ENCODE results near the gene SLC23A2.

Gene SLC23A2

DNA sequence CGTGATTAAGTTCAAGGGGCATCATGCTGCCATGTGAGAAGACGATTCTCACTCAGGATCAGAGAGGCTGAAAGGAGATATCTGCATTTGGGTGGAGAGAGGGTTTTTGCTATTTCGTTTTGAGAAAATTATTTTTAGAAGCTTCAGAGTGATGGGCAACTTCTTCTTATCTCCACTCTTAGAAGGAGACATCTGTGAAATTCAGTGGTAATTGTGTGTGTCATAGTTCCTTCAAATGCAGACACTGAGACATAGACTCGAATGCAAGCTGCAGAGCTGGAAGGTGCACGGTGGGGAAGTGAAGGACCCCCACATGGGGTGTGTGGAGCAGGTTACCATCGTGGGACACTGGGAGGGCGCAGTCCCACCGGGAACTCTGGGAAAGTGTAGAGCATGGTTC, 162.8 kb downstream of the SLC23A2 start:
- no peak overlapping the region for H3K4me3 ChIP-seq (ENCODE audit: low read depth in 1 of 2, low read length in 2 of 2)
- H3K36me3 ChIP-seq (ENCODE audit: control insufficient read depth in 1 of 2, insufficient read depth in 2 of 2, low read length in 2 of 2) = no peaks in the 10 kb centered on the region
- no peaks in the 10 kb centered on the region for H3K4me1 ChIP-seq (ENCODE audit: control insufficient read depth in 1 of 2, insufficient read depth in 2 of 2, low read length in 2 of 2)
- no peak overlapping the region for H3K9ac ChIP-seq (ENCODE audit: low read depth in 1 of 2, low read length in 2 of 2)
- H3K27me3 ChIP-seq (ENCODE audit: control insufficient read depth in 1 of 2, insufficient read depth in 2 of 2, low read length in 2 of 2) = no peaks in the 10 kb centered on the region
- no peaks in the 10 kb centered on the region for H3K9me3 ChIP-seq (ENCODE audit: control insufficient read depth in 1 of 2, low read length in 2 of 2)
- H3K27ac ChIP-seq (ENCODE audit: low read depth, low read length) = no peak overlapping the region

DNA sequence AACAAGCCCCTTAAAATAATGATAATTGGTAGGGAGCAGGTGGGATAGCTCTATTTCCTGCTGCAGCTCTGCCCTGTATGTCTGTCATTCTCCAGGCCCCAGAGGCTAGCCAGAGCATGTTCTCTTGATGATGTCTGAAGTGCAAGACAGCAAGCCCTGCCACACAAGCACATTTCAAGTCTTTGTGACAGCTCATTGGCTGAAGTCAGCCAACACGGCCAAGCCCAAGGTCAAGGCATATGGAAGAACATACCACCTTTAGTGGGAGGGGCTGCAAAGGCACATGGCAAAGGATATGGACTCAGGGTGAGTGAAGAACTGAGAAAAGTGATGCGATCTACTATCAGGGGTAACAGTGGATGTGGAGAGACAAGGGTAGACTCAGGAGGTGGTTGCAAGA, 163.6 kb downstream of the SLC23A2 start:
- Histone ChIP-seq H3K4me1 (ENCODE audit: control insufficient read depth in 1 of 2, insufficient read depth in 2 of 2, low read length in 2 of 2) (no peaks in the 10 kb centered on the region), H3K36me3 (ENCODE audit: control insufficient read depth in 1 of 2, insufficient read depth in 2 of 2, low read length in 2 of 2) (no peaks in the 10 kb centered on the region), H3K9me3 (ENCODE audit: control insufficient read depth in 1 of 2, low read length in 2 of 2) (no peaks in the 10 kb centered on the region), H3K9ac (ENCODE audit: low read depth in 1 of 2, low read length in 2 of 2) (no peak overlapping the region), H3K27ac (ENCODE audit: low read depth, low read length) (no peak overlapping the region), H3K27me3 (ENCODE audit: control insufficient read depth in 1 of 2, insufficient read depth in 2 of 2, low read length in 2 of 2) (no peaks in the 10 kb centered on the region), H3K4me3 (ENCODE audit: low read depth in 1 of 2, low read length in 2 of 2) (no peak overlapping the region)

DNA sequence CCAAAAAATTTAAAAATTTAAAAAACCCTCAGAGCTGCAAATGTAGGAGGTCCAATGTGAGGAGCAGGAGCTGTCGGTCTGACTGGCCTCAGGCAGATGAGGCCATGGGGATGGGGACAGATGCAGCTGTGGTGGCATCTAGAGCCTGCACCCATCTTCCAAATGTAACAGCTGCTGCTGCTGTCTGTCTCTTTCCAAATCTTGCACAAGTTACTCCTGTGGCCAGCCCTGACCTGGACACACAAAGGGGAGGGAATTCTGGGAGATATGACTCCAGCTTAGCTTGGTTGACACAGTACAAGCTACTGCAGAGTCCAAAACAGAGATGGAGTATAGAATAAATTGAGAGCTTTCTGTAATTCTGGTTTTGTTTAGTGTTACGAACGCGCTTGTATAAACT, 164.4 kb downstream of the SLC23A2 start:
- Histone ChIP-seq H3K27ac (ENCODE audit: low read depth, low read length) (no peak overlapping the region), H3K4me1 (ENCODE audit: control insufficient read depth in 1 of 2, insufficient read depth in 2 of 2, low read length in 2 of 2) (no peaks in the 10 kb centered on the region), H3K9ac (ENCODE audit: low read depth in 1 of 2, low read length in 2 of 2) (no peak overlapping the region), H3K36me3 (ENCODE audit: control insufficient read depth in 1 of 2, insufficient read depth in 2 of 2, low read length in 2 of 2) (no peaks in the 10 kb centered on the region), H3K27me3 (ENCODE audit: control insufficient read depth in 1 of 2, insufficient read depth in 2 of 2, low read length in 2 of 2) (no peaks in the 10 kb centered on the region), H3K9me3 (ENCODE audit: control insufficient read depth in 1 of 2, low read length in 2 of 2) (no peaks in the 10 kb centered on the region), H3K4me3 (ENCODE audit: low read depth in 1 of 2, low read length in 2 of 2) (no peak overlapping the region)

DNA sequence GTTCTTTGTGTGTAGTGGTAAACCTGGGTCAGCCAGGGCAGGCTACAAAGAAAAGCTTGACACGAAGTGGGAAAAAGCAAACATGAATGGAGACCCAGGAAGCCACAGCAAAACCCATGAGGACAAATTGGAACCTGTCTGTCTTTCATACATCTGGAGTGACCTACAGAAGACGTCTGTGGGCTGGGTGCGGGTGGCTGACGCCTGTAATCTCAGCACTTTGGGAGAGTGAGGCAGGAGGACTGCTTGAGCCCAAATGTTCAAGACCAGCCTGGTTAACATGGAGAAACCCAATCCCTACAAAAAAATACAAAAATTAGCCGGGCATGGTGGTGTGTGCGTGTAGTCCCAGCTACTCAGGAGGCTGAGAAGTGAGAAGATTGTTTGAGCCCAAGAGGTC, 164.8 kb downstream of the SLC23A2 start:
- H3K36me3 ChIP-seq (ENCODE audit: control insufficient read depth in 1 of 2, insufficient read depth in 2 of 2, low read length in 2 of 2) = no peaks in the 10 kb centered on the region
- no peak overlapping the region for H3K4me3 ChIP-seq (ENCODE audit: low read depth in 1 of 2, low read length in 2 of 2)
- no peaks in the 10 kb centered on the region for H3K9me3 ChIP-seq (ENCODE audit: control insufficient read depth in 1 of 2, low read length in 2 of 2)
- no peaks in the 10 kb centered on the region for H3K4me1 ChIP-seq (ENCODE audit: control insufficient read depth in 1 of 2, insufficient read depth in 2 of 2, low read length in 2 of 2)
- H3K27ac ChIP-seq (ENCODE audit: low read depth, low read length) = no peak overlapping the region
- H3K9ac ChIP-seq (ENCODE audit: low read depth in 1 of 2, low read length in 2 of 2) = no peak overlapping the region
- no peaks in the 10 kb centered on the region for H3K27me3 ChIP-seq (ENCODE audit: control insufficient read depth in 1 of 2, insufficient read depth in 2 of 2, low read length in 2 of 2)

DNA sequence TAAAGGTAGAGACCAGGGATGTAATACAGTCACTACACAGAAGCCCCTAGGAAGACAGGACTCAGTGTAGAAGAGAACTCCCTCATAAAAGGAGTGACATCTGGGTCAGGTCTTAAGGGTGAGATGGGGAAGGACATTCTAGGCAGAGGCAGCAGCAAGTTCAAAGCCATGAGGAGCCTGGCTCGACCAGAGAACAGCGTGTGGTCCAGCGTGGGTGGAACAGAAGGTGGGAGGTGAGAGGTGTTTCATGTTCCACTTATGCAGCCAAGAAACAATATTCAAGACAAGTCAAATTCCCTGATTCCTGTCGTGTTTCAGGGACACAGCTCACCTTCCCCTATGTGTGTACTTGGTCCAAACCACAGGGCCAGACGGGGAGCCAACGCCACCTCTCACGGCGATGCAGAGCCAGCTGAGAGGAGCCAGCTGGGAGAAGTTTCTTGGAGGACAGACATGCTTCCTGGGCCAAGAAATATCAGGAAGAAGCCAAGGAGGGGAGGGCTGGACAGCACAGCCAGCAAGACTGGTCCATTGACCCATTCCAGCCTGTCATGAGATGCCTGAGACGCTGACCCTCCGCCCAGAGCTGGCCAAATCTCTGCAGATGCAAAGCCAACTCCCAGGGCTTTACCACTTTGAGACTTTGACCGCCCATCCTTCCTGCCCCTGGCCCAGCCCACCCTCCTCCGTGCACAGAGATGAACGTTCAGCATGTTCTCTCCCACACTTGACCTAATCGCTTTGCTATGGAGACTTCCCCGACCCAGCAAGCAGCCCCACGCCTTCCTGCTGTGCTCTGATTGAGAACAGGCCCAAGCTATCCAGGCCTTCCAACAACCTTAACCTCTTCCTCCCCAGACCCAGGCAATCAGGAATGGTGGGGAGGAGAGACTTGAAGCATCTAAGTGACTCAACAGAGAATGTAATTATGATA, 165.8 kb downstream of the SLC23A2 start:
- no peak overlapping the region for H3K9ac ChIP-seq (ENCODE audit: low read depth in 1 of 2, low read length in 2 of 2)

DNA sequence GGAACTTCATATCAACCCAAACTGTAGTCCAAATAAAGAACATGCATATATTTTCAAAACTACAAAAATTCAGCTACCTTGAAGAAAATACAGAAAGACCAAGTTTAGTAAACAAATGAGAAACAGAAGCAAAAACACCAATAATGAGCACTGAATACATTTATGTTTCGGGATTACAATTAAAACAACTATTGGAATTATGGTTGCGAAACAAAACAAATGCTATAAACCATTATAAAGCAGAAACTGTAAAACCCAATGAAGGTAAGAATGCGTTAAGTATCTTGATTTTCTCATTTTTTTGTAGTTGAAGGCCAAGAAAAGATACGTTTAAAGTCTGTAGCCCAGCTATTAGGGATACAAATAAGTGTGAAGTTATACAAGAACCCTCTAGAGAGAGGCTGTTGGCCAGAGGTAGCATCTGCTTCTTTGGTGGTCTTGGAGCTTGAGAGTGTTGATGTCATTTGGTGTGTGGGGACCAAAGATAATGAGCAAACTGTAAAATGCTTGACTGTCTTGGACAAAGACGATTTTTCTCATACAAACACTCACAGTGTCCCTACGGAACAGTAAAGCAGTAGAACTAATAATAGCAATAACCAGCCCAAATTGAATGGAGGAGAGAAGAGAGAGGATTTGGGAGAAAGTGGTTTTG, 168.1 kb downstream of the SLC23A2 start:
- H3K27me3 ChIP-seq (ENCODE audit: control insufficient read depth in 1 of 2, insufficient read depth in 2 of 2, low read length in 2 of 2) = no peaks in the 10 kb centered on the region
- H3K9me3 ChIP-seq (ENCODE audit: control insufficient read depth in 1 of 2, low read length in 2 of 2) = no peaks in the 10 kb centered on the region
- H3K4me1 ChIP-seq (ENCODE audit: control insufficient read depth in 1 of 2, insufficient read depth in 2 of 2, low read length in 2 of 2) = no peaks in the 10 kb centered on the region
- H3K4me3 ChIP-seq (ENCODE audit: low read depth in 1 of 2, low read length in 2 of 2) = no peak overlapping the region
- H3K9ac ChIP-seq (ENCODE audit: low read depth in 1 of 2, low read length in 2 of 2) = no peak overlapping the region
- no peaks in the 10 kb centered on the region for H3K36me3 ChIP-seq (ENCODE audit: control insufficient read depth in 1 of 2, insufficient read depth in 2 of 2, low read length in 2 of 2)
- H3K27ac ChIP-seq (ENCODE audit: low read depth, low read length) = no peak overlapping the region

More for the DNA sequence above, 165.8 kb downstream of the SLC23A2 start:
- Histone ChIP-seq H3K27ac (ENCODE audit: low read depth, low read length) (no peak overlapping the region), H3K4me3 (ENCODE audit: low read depth in 1 of 2, low read length in 2 of 2) (no peak overlapping the region), H3K36me3 (ENCODE audit: control insufficient read depth in 1 of 2, insufficient read depth in 2 of 2, low read length in 2 of 2) (no peaks in the 10 kb centered on the region), H3K27me3 (ENCODE audit: control insufficient read depth in 1 of 2, insufficient read depth in 2 of 2, low read length in 2 of 2) (no peaks in the 10 kb centered on the region), H3K9me3 (ENCODE audit: control insufficient read depth in 1 of 2, low read length in 2 of 2) (no peaks in the 10 kb centered on the region), H3K4me1 (ENCODE audit: control insufficient read depth in 1 of 2, insufficient read depth in 2 of 2, low read length in 2 of 2) (no peaks in the 10 kb centered on the region)

DNA sequence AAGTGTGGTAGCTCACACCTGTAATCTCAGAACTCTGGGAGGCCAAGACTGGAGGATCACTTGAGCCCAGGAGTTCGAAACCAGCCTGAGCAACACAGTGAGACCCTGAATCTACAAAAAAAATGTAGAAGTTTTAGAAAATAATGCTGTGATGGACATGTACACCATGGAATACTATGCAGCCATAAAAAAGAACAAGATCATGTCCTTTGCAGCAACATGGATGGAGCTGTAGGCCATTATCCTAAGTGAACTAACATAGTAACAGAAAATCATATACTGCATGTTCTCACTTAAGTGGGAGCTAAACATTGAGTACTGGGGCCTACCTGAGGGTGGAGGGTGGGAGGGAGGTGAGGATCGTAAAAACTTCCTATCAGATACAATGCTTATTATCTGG, 168.8 kb downstream of the SLC23A2 start:
- Histone ChIP-seq H3K27me3 (ENCODE audit: control insufficient read depth in 1 of 2, insufficient read depth in 2 of 2, low read length in 2 of 2) (no peaks in the 10 kb centered on the region), H3K4me3 (ENCODE audit: low read depth in 1 of 2, low read length in 2 of 2) (no peak overlapping the region), H3K36me3 (ENCODE audit: control insufficient read depth in 1 of 2, insufficient read depth in 2 of 2, low read length in 2 of 2) (no peaks in the 10 kb centered on the region), H3K4me1 (ENCODE audit: control insufficient read depth in 1 of 2, insufficient read depth in 2 of 2, low read length in 2 of 2) (no peaks in the 10 kb centered on the region), H3K9ac (ENCODE audit: low read depth in 1 of 2, low read length in 2 of 2) (no peak overlapping the region), H3K9me3 (ENCODE audit: control insufficient read depth in 1 of 2, low read length in 2 of 2) (no peaks in the 10 kb centered on the region), H3K27ac (ENCODE audit: low read depth, low read length) (no peak overlapping the region)

DNA sequence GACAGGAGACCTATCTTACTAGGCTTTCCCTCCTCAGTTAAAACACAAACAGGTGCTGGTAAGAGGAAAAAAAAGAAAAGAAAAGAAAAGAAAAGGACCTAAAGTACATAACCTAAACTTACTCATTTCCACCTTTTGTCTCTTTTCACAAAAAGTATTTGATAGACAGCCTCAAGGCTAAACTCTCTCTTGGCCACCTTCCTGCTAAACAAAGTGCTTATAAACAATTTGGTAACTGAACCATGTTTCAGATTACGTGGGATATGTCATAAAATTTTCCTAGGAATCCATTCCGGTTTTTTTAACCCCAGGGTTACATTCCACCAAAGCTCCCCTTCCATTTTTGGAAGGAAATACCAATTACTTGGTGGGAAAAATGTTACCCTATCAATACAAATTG, 170.6 kb downstream of the SLC23A2 start:
- Histone ChIP-seq H3K27me3 (ENCODE audit: control insufficient read depth in 1 of 2, insufficient read depth in 2 of 2, low read length in 2 of 2) (no peaks in the 10 kb centered on the region), H3K4me3 (ENCODE audit: low read depth in 1 of 2, low read length in 2 of 2) (no peak overlapping the region), H3K9me3 (ENCODE audit: control insufficient read depth in 1 of 2, low read length in 2 of 2) (no peaks in the 10 kb centered on the region), H3K4me1 (ENCODE audit: control insufficient read depth in 1 of 2, insufficient read depth in 2 of 2, low read length in 2 of 2) (no peaks in the 10 kb centered on the region), H3K27ac (ENCODE audit: low read depth, low read length) (no peak overlapping the region), H3K36me3 (ENCODE audit: control insufficient read depth in 1 of 2, insufficient read depth in 2 of 2, low read length in 2 of 2) (no peaks in the 10 kb centered on the region), H3K9ac (ENCODE audit: low read depth in 1 of 2, low read length in 2 of 2) (no peak overlapping the region)

DNA sequence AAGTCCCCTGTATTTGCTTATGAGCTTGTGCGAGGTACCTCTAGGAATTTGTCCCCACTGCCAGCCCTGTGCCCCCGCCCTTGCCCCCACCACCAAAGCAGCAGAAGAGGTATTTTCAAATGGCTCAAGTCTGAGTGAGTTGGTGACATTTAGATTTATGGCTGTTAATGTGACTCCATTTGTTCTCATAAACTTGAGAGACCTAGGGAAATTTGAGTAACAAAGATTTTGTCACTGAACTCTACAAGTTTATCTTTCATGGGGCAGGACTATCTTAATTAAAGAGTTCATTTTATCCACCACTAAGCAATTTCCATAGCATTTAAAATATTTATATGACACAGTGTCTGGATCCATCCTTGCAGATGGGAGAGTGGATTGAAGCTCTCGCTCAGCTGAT, 171.1 kb downstream of the SLC23A2 start:
- Histone ChIP-seq H3K4me1 (ENCODE audit: control insufficient read depth in 1 of 2, insufficient read depth in 2 of 2, low read length in 2 of 2) (no peaks in the 10 kb centered on the region), H3K36me3 (ENCODE audit: control insufficient read depth in 1 of 2, insufficient read depth in 2 of 2, low read length in 2 of 2) (no peaks in the 10 kb centered on the region), H3K27ac (ENCODE audit: low read depth, low read length) (no peak overlapping the region), H3K4me3 (ENCODE audit: low read depth in 1 of 2, low read length in 2 of 2) (no peak overlapping the region), H3K9me3 (ENCODE audit: control insufficient read depth in 1 of 2, low read length in 2 of 2) (no peaks in the 10 kb centered on the region), H3K9ac (ENCODE audit: low read depth in 1 of 2, low read length in 2 of 2) (no peak overlapping the region), H3K27me3 (ENCODE audit: control insufficient read depth in 1 of 2, insufficient read depth in 2 of 2, low read length in 2 of 2) (no peaks in the 10 kb centered on the region)

DNA sequence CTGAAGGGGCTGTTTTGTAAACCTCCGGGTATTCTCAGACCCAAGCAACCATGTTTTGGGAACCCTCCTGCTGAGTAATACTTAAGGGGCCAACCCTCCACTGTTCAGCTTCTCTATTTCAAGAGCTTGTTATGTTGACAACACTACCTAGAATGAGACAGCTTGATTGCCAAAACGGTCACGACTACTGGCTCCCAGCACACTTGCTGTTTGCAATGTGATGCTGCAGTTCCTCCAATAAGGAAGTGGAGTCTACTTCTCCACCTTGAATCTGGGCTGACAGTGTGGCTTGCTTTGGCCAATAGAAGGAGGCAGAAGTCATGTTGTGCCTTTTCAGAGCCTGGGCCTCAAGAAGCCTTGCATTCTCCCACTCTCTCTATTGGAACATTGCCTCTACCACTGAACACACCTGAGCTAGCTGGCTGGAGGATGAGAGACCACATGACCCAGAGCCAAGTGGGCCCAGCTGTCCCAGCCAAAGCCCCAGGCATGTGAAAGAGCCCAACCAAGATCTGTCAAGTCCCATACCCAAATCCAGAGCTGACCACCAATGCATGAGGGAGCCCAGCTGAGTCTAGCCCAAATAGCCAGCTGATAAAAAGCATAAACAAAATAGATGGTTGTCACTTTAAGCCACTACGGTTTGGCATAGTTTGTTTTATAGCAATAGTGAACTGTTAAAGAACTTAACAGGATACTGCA, 171.6 kb downstream of the SLC23A2 start:
- H3K27ac ChIP-seq (ENCODE audit: low read depth, low read length) = no peak overlapping the region
- no peak overlapping the region for H3K4me3 ChIP-seq (ENCODE audit: low read depth in 1 of 2, low read length in 2 of 2)
- H3K9me3 ChIP-seq (ENCODE audit: control insufficient read depth in 1 of 2, low read length in 2 of 2) = no peaks in the 10 kb centered on the region
- H3K9ac ChIP-seq (ENCODE audit: low read depth in 1 of 2, low read length in 2 of 2) = no peak overlapping the region
- no peaks in the 10 kb centered on the region for H3K27me3 ChIP-seq (ENCODE audit: control insufficient read depth in 1 of 2, insufficient read depth in 2 of 2, low read length in 2 of 2)
- no peaks in the 10 kb centered on the region for H3K36me3 ChIP-seq (ENCODE audit: control insufficient read depth in 1 of 2, insufficient read depth in 2 of 2, low read length in 2 of 2)
- no peaks in the 10 kb centered on the region for H3K4me1 ChIP-seq (ENCODE audit: control insufficient read depth in 1 of 2, insufficient read depth in 2 of 2, low read length in 2 of 2)

Measured in duodenal mucosa (tissue), 2 donors.